HG02885 (cell line): ENCODE results near the gene SNX7.
A peak's percentile ranks its signal among the peaks of the same experiment; 100 is the strongest.

Source experiments
- ATAC-seq: cut with Tn5 transposase; IDR thresholded peaks from one replicate; pipeline ENCODE4 v1.9.1; 2021; ENCODE audit warnings: mild to moderate bottlenecking; ENCODE audit not compliant: unreplicated experiment, poor library complexity

Gene SNX7, protein sequence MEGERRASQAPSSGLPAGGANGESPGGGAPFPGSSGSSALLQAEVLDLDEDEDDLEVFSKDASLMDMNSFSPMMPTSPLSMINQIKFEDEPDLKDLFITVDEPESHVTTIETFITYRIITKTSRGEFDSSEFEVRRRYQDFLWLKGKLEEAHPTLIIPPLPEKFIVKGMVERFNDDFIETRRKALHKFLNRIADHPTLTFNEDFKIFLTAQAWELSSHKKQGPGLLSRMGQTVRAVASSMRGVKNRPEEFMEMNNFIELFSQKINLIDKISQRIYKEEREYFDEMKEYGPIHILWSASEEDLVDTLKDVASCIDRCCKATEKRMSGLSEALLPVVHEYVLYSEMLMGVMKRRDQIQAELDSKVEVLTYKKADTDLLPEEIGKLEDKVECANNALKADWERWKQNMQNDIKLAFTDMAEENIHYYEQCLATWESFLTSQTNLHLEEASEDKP

DNA sequence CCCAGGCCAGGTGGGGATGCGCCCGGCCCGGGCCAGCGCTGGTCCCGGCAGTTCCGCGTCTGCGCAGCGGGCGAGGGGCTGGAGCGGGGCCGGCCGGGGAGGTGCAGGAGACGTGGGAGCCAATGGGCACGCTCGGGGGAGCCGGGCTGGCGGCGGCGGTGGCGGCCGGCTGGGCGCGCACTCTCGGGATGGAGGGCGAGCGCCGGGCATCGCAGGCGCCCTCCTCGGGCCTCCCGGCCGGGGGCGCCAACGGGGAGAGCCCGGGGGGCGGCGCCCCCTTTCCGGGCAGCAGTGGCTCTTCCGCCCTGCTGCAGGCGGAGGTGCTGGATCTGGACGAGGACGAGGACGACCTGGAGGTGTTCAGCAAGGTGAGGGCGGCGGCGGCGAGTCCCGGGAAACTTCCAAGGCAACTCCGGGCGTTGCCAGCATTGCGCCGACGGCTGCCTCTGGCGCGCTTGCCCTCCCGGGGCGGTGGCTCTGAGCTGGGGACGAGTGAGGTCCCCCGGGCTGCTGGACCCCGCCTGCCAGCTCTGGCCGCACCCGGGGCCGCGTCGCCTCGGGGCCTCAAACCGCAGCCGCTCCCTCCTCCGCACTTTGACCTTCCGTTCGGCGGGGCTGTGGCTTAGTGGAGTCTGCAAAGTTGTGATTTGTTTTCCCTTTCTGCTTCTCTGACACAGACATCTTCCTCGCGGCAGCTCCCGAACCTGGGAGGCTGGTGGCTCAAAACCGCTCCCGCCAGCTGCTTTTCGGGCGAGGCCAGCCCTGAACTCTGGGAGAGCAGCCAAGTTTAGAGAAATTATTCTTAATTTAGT lies at the start of gene SNX7:
Gene SNX7 (plus strand): TSS at position 178 of the 812 bp plus-strand sequence. CDS start 11 bp downstream, at position 189.
- ATAC-seq: peak; percentile 44

- no peak for ATAC-seq
Observed at GRCh38 chr1:98637316-98637715, 24.2 kb upstream of the SNX7 start.

DNA sequence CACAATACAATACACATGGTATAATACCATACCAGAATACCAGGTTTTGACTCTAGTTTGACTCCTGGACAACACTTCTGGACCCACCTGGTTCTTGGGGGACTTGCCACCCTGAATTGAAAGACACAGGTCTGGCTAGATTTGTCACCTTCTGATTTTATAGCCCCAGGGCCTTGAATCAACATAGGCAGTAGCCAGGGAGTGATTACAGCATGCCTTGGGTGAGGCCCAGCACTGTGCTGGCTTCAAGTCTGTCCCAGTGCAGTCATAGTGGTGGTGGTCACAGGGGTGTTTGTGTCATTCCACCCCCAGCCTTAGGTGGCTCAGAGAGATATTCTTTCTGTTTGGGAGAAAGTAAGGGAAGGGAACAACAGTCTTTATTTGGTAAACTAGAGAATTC lies 23.3 kb upstream of the SNX7 start:
- no peak for ATAC-seq

- ATAC-seq: no peak
Observed at GRCh38 chr1:98644510-98644909, 17.0 kb upstream of the SNX7 start.

- no peak for ATAC-seq
Observed at GRCh38 chr1:98651116-98651632, 10.3 kb upstream of the SNX7 start.

GRCh38 chr1:98653123-98653522 lies 8.4 kb upstream of the SNX7 start:
- ATAC-seq: no peak

DNA sequence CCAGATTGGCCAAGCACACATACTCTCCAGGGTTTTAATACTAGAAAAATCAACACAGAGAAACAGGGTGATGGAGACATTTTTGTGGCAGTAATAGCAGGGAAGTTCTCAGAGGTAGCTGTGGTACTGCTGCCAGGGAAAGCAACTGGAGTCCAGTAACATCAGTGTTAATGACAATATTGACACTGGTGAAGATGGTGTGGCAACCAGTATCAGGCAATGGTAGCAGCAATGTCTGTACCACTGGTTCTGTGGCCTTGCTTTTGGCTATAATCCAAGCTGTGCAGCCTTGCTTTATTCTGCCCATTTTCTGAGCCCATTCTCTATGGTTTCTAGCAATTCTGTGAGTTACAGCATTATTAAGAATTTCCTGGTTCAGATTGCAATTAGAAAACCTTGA lies 1.6 kb upstream of the SNX7 start:
- no peak for ATAC-seq

DNA sequence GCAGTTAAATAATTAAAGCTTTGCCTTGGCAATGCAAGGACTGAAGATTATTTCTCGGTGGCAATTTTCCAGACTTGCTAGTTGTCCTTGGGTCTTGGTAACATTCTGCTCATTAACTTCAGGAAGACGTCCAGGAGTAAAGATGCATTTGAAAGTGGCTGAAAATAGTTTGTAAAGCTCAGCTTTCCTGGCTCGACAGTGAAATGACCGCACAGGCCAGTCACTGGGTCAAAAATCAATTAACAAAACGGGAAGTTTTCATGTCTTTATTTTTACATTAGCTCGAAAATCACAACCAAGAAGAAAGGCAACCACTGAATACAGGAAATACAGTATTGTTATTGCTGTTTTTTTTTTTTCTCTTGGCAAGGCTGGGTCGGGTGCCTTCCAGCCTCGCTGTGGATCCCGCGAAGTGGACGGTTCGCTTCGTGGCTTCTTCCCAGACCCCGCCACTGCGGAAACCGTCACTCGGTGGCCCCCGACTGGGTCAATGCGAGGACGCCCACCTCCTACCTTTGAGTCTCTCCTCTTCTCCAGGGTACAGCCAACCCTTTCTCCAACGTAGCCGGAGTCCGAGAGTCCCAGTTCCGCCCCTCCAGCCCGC lies 479 bp upstream of the SNX7 start:
- ATAC-seq: no peak

DNA sequence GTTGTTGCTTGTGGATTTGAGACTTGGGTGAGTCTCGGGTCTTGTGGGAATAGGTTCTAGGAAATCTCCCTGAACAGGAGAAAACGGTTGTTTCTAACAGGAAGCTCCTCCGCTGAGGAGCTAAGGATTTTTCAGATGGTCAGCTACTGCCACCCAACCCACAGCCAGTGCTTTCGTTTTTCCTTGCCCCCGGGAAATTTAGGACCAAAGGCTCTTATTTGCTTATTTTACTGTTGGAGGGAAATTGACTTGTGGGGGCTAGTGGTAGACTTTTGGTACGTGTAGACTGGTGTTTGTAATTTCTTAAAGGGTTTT lies 792 bp downstream of the SNX7 start:
- ATAC-seq: no peak

DNA sequence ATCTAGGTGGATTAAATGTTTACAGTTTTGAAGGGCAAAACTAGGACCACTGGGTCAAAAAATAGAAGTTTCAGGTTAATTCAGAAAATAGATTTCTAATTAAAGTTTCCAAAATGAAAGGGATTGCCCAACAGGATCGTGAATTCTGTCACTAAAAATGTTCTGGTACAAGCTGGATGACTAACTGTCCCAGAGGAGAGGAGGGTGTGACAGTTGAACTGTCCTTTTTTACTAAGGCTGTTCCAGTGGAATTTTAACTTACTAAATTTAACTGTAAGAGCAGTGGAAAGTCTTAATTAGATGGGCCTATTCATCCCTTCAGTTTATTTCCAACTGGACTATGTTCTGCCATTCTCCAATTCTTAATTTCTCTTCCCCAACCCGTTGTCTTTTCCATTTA lies 7.2 kb downstream of the SNX7 start:
- no peak for ATAC-seq

GRCh38 chr1:98669355-98670296 lies 8.1 kb downstream of the SNX7 start:
- no peak for ATAC-seq

DNA sequence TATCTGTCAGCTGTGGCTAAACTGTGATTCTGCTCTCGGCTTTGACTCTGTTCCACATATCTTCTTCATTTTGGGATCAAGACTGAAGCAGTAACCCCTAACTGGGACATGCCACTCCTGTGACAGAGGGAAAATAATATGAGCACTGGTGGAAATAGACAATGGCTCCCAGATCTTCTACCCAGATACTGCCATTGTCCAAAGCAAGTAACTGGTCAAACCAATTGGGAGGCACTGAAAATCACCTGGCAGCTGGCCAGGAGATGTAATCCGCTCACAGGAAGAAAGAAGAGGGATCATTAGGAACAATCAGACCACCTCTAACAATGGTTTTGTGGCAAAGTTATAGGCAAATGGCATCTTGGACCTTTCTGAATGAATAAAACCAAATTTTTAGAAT lies 10.7 kb downstream of the SNX7 start:
- ATAC-seq: no peak

GRCh38 chr1:98674075-98674781 lies 12.7 kb downstream of the SNX7 start:
- ATAC-seq: no peak

DNA sequence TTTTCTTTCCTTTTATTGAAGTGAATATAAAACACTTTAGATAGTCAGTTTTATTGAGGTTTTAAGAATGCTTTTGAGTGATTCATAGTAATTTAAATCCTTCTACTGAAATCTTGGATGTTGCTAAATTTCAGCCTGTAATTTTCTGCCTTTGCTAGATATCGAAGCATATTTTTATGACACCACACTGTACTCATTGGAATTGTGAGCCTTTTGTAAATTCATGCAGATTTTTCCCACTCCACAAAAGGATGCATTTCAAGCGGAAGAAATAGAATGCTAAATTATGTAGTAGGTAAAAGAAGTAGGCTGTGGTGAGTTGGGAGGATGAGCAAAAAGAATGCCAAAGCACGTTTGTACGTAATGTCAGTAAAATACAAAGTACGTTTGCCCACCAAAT lies 13.8 kb downstream of the SNX7 start:
- ATAC-seq: no peak

- ATAC-seq: no peak
Observed at GRCh38 chr1:98677288-98677687, 15.8 kb downstream of the SNX7 start.

- ATAC-seq: no peak
Observed at GRCh38 chr1:98681812-98682211, 20.3 kb downstream of the SNX7 start.

DNA sequence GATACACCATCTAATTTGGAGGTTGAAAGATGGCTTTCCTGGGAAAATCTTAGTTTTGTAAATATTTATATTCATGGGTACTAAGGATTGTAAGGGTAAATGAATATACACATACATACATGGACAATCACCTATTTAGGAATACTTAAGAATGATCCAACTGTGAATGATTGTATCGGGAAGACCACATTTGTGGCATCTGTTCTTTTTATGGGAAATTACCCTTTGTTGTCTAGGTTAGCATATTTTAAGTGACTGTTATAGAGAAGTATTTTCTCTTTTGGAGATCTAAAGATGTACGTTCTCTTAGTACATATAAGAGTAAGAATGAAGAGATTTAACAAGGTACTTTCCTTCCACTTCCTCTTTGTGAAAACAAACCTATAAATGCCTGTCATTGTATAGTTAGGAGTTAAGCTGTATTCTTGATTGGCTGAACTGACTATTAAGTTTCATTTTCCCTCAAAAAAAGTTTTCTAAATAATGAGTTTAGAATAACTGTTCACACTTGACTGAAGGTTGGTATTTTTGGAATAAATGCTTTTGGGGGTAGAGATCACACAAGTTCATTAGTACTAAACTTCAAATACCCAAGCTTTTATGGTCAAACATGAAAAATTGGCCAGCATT lies 26.7 kb downstream of the SNX7 start:
- no peak for ATAC-seq

DNA sequence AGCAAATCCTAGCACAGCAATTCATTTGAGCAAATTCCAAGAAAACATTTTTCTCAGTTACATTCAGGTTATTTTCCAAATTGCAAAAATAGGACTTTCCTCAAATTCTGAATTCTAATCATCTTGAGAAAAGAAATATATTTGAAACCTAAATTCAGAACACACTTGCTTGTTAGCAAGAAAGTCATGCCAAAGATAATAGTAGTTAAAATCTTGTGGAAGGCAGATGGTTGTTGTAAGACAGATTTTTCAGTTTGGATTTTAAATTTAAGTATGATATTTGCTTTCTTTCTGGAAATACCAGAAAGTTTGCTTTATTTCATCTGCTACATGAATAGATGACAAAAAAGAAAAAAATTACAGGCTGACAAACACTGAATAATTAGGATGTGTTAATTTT lies 29.1 kb downstream of the SNX7 start:
- ATAC-seq: no peak

- ATAC-seq: no peak
Observed at GRCh38 chr1:98692482-98692881, 31.0 kb downstream of the SNX7 start.
